T-helper 1 cell treated with Interleukin-12 subunit alpha and Interleukin-12 subunit beta and Interleukin-4 antibody, amounts not matched to agents 30 ng/mL and 1 ng/mL, for 36 hours (primary cell): Measurements from ENCODE around the gene WDR33. TPM values are rescaled to one million over a fixed set of nuclear protein-coding genes. Genes with fewer than 3 reads are reported as not detected.

Experiments used
- intact Hi-C: fragments of 100-400 bp; cut with micrococcal nuclease; formaldehyde crosslinking; loops from one replicate; pipeline ENCODE4 v1.15.1; 2024
- total RNA-seq: library from RNA; stranded (reverse); gene quantifications from 2 replicates; pipeline ENCODE4 v1.2.3, GENCODE V29; 2022

The WDR33 gene
- total RNA-seq, 1 donor from 2014 or later, result 79.3 TPM

GRCh38 chr2:127700527-127701192, 110.3 kb downstream of the WDR33 start:
- intact Hi-C loops, result loop anchor here (1.0 to 10.0 kb wide), 10 partner anchors 53 to 1043 kb away; partner anchors contain the start of genes ERCC3, GPR17, GYPC and IWS1

- intact Hi-C loops, result no loop called here
Measured at GRCh38 chr2:127698553-127699355, 112.2 kb downstream of the WDR33 start.

GRCh38 chr2:127697482-127698180, 113.3 kb downstream of the WDR33 start:
- intact Hi-C loops, result no loop called here

- intact Hi-C loops, result no loop called here
Measured at GRCh38 chr2:127695491-127696472, 115.2 kb downstream of the WDR33 start.

- intact Hi-C loops, result no loop called here
Measured at GRCh38 chr2:127694986-127695385, 116.0 kb downstream of the WDR33 start.

GRCh38 chr2:127690696-127691095, 120.3 kb downstream of the WDR33 start:
- intact Hi-C loops, result no loop called here

GRCh38 chr2:127688405-127688804, 122.6 kb downstream of the WDR33 start:
- intact Hi-C loops, result no loop called here

GRCh38 chr2:127685410-127686080, 125.4 kb downstream of the WDR33 start:
- intact Hi-C loops, result no loop called here

- intact Hi-C loops, result no loop called here
Measured at GRCh38 chr2:127683757-127684156, 127.2 kb downstream of the WDR33 start.

GRCh38 chr2:127683056-127683455, 127.9 kb downstream of the WDR33 start:
- intact Hi-C loops, result no loop called here

- intact Hi-C loops, result no loop called here
Measured at GRCh38 chr2:127681976-127682857, 128.8 kb downstream of the WDR33 start.

GRCh38 chr2:127681288-127681804, 129.6 kb downstream of the WDR33 start:
- intact Hi-C loops, result no loop called here

- intact Hi-C loops, result no loop called here
Measured at GRCh38 chr2:127680706-127681287, 130.2 kb downstream of the WDR33 start.

GRCh38 chr2:127679680-127680361, 131.2 kb downstream of the WDR33 start:
- intact Hi-C loops, result no loop called here

GRCh38 chr2:127678991-127679390, 132.0 kb downstream of the WDR33 start:
- intact Hi-C loops, result no loop called here

GRCh38 chr2:127678531-127678930, 132.4 kb downstream of the WDR33 start:
- intact Hi-C loops, result no loop called here

- intact Hi-C loops, result no loop called here
Measured at GRCh38 chr2:127676906-127677305, 134.1 kb downstream of the WDR33 start.
